ENCODE data around the gene SUDS3. TPM values are rescaled to one million over a fixed set of nuclear protein-coding genes. Genes with fewer than 3 reads are reported as not detected.

The SUDS3 gene, protein sequence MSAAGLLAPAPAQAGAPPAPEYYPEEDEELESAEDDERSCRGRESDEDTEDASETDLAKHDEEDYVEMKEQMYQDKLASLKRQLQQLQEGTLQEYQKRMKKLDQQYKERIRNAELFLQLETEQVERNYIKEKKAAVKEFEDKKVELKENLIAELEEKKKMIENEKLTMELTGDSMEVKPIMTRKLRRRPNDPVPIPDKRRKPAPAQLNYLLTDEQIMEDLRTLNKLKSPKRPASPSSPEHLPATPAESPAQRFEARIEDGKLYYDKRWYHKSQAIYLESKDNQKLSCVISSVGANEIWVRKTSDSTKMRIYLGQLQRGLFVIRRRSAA
- 21.3 and 39.4 TPM in 2 replicates for total RNA-seq (2014; rRNA removed; shearing (Covaris generic); ENCODE audit: low replicate concordance)

DNA sequence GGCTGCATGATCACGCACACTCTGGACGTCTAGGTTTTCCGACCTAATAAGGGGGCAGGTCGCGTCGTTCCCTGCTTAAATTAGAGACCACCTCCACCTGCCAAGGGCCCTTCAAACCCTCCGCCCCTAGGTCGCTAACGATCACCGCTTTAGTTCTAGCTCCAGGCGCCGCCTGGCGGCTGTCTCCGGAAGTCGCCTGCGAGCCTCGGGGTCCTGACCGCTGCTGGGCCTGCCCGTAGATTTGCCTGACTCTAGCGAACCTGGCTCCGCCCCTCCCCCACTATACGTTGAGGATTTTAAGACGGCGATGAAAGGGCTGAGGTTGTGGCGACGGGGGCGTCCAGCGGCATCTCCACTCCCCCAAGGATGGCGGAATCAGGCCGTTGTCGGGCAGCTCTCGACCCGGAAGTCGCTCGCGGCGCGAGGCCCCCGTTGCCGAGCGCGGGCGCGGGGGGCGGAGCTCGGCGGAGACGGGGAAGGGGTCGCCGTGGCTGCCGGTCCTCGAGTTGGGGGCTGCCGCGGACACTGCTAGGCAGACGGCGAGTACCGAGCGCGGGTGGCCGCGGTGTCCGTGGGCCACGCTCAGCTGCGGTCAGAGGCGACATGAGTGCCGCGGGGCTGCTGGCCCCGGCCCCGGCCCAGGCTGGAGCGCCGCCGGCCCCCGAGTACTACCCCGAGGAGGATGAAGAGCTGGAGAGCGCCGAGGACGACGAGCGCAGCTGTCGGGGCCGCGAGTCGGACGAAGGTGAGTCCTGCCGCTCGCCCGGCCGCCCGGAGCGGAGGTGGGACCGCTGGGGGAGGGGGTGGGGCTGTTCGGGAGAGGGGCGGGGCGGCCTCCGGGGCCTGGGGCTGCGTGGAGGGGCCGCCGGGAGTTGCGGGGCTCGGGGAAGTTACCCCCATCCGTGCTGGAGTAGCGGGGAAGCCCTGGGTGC, at the start of gene SUDS3:
Gene SUDS3, plus strand, starts transcription at position 467 of the 932 bp plus-strand sequence. Its CDS starts 137 bp downstream, at position 604.
- in situ Hi-C loops (cut with HindIII; ENCODE audit: low pct_unique_long_range_greater_than_20kb, low sequenced_read_pairs) = loop anchor here (5.0 kb wide), 1 partner anchor 194 kb away; no protein-coding TSS in a partner anchor
- peak; percentile 87 for DNase-seq (ENCODE audit: low read depth)

- no peak for DNase-seq (ENCODE audit: low read depth)
- in situ Hi-C loops (cut with HindIII; ENCODE audit: low pct_unique_long_range_greater_than_20kb, low sequenced_read_pairs) = no loop called here
Observed at GRCh38 chr12:118326991-118327390, 49.4 kb upstream of the SUDS3 start.

DNA sequence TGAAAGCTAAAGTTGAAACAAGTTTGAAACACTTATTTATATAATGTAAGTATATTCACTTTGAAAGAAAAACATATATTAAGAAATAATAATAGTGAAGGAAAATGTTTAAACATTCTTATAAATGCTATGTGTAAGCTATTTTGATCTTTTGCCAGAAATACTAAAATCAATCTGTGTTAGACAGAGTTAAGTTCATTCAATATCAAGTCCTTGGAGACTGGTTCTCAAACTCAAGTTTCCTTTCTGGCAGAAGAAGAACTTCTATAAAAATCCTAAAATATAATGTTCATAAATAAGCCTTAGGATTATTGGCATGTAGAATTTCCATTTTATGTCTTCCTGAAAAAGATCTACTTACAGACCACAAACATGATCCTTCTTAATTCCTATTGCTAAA, 49.0 kb upstream of the SUDS3 start:
- in situ Hi-C loops (cut with HindIII; ENCODE audit: low pct_unique_long_range_greater_than_20kb, low sequenced_read_pairs) = no loop called here
- no peak for DNase-seq (ENCODE audit: low read depth)

GRCh38 chr12:118328486-118329330, 47.6 kb upstream of the SUDS3 start:
- in situ Hi-C loops (cut with HindIII; ENCODE audit: low pct_unique_long_range_greater_than_20kb, low sequenced_read_pairs) = no loop called here
- no peak for DNase-seq (ENCODE audit: low read depth)

GRCh38 chr12:118330421-118331018, 45.8 kb upstream of the SUDS3 start:
- in situ Hi-C loops (cut with HindIII; ENCODE audit: low pct_unique_long_range_greater_than_20kb, low sequenced_read_pairs) = no loop called here
- no peak for DNase-seq (ENCODE audit: low read depth)

DNA sequence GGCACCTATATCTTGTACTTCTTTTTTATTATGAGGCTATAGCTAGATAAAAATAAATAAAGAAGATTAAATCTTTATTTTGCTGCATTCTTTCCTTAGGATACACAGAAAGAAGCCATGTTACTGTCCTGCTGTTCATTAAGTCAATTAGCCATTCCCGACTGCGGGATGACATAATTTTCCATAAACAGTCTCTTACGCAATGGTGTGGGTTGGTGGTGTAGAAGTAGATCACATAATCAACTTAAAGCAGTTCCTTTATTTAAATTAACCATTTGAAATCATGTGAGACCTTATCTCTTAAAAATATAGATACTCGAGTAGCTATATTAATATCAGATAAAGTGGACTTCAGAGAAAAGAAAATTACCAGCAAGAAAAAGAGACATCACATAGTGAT, 43.8 kb upstream of the SUDS3 start:
- no peak for DNase-seq (ENCODE audit: low read depth)
- in situ Hi-C loops (cut with HindIII; ENCODE audit: low pct_unique_long_range_greater_than_20kb, low sequenced_read_pairs) = no loop called here

DNA sequence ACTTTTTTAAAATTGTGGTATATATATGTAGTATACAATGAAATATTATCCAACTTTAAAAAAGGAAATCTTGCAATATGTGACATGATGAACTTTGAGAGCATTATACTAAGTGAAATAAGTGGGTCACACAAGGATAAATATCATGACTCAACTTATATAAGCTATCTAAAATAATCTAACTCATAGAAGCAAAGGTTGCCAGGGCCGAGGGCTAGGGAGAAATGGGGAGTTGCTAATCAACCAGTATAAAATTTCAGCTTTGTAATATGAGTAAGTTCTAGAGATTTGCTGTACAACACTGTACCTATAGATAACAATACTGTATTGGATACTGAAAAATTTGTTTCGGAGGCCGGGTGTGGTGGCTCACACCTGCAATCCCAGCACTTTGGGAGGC, 42.1 kb upstream of the SUDS3 start:
- no peak for DNase-seq (ENCODE audit: low read depth)
- in situ Hi-C loops (cut with HindIII; ENCODE audit: low pct_unique_long_range_greater_than_20kb, low sequenced_read_pairs) = no loop called here

- in situ Hi-C loops (cut with HindIII; ENCODE audit: low pct_unique_long_range_greater_than_20kb, low sequenced_read_pairs) = no loop called here
- DNase-seq (ENCODE audit: low read depth) = no peak
Observed at GRCh38 chr12:118334939-118335567, 41.3 kb upstream of the SUDS3 start.

GRCh38 chr12:118336123-118336522, 40.2 kb upstream of the SUDS3 start:
- in situ Hi-C loops (cut with HindIII; ENCODE audit: low pct_unique_long_range_greater_than_20kb, low sequenced_read_pairs) = no loop called here
- no peak for DNase-seq (ENCODE audit: low read depth)

DNA sequence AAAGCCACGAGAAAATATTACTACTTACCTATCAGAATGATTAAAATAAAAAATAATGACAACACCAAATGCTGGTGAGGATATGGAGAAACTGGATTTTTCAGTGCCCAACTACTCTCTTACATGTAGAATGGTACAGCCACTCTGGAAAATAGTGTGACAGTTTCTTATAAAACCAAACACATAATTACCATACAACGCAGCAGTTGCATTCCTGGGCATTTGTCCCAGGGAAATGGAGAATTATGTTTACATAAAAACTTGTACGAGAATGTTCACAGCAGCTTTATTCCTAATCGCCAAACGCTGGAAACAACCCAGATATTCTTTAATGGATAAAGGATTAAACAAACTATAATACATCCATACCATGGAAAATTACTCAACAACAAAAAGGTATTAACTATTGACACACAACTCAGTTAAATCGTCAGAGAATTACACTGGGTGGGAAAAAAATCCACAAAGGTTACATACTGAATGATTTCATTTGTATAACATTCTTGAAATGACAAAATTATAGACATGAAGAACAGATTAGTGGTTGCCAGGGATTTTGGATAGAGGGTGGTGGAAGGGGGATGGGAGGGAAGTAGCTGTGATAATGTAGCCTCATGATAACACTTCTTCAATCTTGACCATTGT, 39.0 kb upstream of the SUDS3 start:
- in situ Hi-C loops (cut with HindIII; ENCODE audit: low pct_unique_long_range_greater_than_20kb, low sequenced_read_pairs) = no loop called here
- DNase-seq (ENCODE audit: low read depth) = no peak

- in situ Hi-C loops (cut with HindIII; ENCODE audit: low pct_unique_long_range_greater_than_20kb, low sequenced_read_pairs) = no loop called here
- no peak for DNase-seq (ENCODE audit: low read depth)
Observed at GRCh38 chr12:118342090-118342489, 34.3 kb upstream of the SUDS3 start.

DNA sequence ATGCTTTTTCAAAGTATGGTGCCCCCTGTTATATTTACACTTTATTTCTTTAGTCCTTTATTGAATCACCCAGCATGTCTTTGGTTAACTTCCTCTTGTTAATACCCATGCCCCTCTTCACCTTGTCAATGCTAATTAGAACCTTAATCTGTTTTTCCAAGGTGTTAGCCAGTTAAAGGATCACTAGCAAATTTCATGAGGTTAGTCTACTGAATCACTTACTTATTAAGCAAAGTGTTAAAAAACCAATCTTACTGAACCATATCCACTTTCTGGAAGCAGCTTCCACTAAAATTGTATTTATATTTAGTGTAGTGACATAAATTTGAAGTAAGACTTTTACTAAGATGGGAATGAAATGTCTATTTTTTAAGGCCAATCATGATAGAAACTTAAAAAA, 31.5 kb upstream of the SUDS3 start:
- in situ Hi-C loops (cut with HindIII; ENCODE audit: low pct_unique_long_range_greater_than_20kb, low sequenced_read_pairs) = no loop called here
- peak; percentile 29 for DNase-seq (ENCODE audit: low read depth)

DNA sequence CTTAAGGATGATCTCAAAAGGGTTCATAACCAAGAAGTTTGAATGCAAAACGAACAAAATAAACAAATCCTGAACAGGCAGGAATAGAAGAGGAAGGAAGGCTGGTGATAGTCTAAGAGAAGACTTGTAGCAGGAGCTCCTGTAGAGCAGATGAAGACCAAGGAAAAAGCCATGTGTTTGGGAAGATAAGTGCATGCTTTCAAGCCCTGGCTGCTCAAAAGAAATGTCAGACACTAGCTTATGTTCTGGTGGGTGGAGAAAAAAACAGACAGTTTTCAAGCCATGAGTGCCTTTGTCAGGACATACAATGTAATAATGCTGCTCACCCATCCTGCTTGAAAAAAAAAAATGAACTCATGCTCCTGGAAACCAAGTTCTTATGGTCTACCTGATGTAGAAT, 31.0 kb upstream of the SUDS3 start:
- DNase-seq (ENCODE audit: low read depth) = no peak
- in situ Hi-C loops (cut with HindIII; ENCODE audit: low pct_unique_long_range_greater_than_20kb, low sequenced_read_pairs) = no loop called here

GRCh38 chr12:118346895-118347294, 29.5 kb upstream of the SUDS3 start:
- in situ Hi-C loops (cut with HindIII; ENCODE audit: low pct_unique_long_range_greater_than_20kb, low sequenced_read_pairs) = no loop called here
- DNase-seq (ENCODE audit: low read depth) = no peak

- in situ Hi-C loops (cut with HindIII; ENCODE audit: low pct_unique_long_range_greater_than_20kb, low sequenced_read_pairs) = no loop called here
- DNase-seq (ENCODE audit: low read depth) = no peak
Observed at GRCh38 chr12:118347916-118348315, 28.4 kb upstream of the SUDS3 start.

GRCh38 chr12:118350908-118351559, 25.3 kb upstream of the SUDS3 start:
- in situ Hi-C loops (cut with HindIII; ENCODE audit: low pct_unique_long_range_greater_than_20kb, low sequenced_read_pairs) = no loop called here

GRCh38 chr12:118353721-118354120, 22.6 kb upstream of the SUDS3 start:
- DNase-seq (ENCODE audit: low read depth) = no peak
- in situ Hi-C loops (cut with HindIII; ENCODE audit: low pct_unique_long_range_greater_than_20kb, low sequenced_read_pairs) = no loop called here

More at GRCh38 chr12:118350908-118351559, 25.3 kb upstream of the SUDS3 start:
- no peak for DNase-seq (ENCODE audit: low read depth)
